ENCODE measurements around the gene ZC3HAV1. TPM values are rescaled to one million over a fixed set of nuclear protein-coding genes. Genes with fewer than 3 reads are reported as not detected.

Gene ZC3HAV1
- total RNA-seq, 1 experiment from 2014 or later, result 38.0 TPM

DNA sequence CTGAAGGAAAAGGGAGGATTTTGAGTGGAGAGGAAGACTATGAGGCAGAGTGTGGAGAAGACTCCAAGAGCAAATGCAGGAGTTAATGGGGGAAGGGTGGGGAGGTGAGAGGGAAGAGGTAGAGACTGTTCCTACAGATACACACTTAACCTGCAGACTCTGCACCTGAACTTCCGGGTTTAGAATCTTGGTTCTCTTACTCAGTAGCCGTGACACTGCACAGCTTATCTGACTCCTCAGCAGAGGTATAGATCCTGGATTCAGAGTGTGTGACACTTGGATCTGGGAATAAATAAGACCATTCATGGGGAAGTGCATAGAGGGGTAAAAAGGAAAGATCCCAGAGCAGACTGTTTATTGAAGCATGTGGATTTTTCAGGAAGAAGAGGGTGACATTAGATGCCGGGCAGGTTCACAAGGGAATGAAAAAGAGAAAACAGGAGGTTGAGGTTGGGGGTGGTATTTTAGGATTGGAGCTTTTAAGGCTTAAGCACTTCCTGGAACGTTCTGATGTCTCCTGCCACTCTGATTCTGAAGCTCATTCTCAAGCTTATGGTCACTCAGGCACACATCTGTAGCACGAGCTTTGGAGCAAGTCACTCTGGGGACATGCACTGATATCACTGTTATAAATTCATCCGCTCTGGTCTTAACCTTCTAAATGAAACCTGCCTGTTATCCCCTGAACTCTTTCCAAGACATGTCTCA, 68.0 kb downstream of the ZC3HAV1 start:
- ATAC-seq (no peak), DNase-seq (ENCODE audit: low spot score) (no peak)
- H3K4me3 Mint-ChIP-seq, result no peak overlapping the region
- H3K4me1 Mint-ChIP-seq, result peaks cover 22% of the 10 kb centered on the region
- H3K36me3 Mint-ChIP-seq, result peaks cover 10% of the 10 kb centered on the region
- H3K27me3 Mint-ChIP-seq (ENCODE audit: low read depth), result peaks cover 28% of the 10 kb centered on the region
- no peak overlapping the region for H3K27ac Mint-ChIP-seq
- ChIA-PET POLR2A (interaction anchor here (0.6 kb wide), 1 partner anchor 12 kb away, joined by 3 read pairs; no protein-coding TSS in a partner anchor), CTCF (interaction anchor here (1.0 kb wide), 1 partner anchor 24 kb away, joined by 4 read pairs; no protein-coding TSS in a partner anchor)
- TF ChIP-seq, protein P1, sequence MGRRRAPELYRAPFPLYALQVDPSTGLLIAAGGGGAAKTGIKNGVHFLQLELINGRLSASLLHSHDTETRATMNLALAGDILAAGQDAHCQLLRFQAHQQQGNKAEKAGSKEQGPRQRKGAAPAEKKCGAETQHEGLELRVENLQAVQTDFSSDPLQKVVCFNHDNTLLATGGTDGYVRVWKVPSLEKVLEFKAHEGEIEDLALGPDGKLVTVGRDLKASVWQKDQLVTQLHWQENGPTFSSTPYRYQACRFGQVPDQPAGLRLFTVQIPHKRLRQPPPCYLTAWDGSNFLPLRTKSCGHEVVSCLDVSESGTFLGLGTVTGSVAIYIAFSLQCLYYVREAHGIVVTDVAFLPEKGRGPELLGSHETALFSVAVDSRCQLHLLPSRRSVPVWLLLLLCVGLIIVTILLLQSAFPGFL (CRISPR knock-in tag; IDR thresholded peaks at IDR 0.05; ENCODE audit: borderline replicate concordance), result no peak
- TF ChIP-seq, protein P2, sequence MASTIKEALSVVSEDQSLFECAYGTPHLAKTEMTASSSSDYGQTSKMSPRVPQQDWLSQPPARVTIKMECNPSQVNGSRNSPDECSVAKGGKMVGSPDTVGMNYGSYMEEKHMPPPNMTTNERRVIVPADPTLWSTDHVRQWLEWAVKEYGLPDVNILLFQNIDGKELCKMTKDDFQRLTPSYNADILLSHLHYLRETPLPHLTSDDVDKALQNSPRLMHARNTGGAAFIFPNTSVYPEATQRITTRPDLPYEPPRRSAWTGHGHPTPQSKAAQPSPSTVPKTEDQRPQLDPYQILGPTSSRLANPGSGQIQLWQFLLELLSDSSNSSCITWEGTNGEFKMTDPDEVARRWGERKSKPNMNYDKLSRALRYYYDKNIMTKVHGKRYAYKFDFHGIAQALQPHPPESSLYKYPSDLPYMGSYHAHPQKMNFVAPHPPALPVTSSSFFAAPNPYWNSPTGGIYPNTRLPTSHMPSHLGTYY (CRISPR knock-in tag; IDR thresholded peaks at IDR 0.05), result no peak
- TF ChIP-seq, protein P3, sequence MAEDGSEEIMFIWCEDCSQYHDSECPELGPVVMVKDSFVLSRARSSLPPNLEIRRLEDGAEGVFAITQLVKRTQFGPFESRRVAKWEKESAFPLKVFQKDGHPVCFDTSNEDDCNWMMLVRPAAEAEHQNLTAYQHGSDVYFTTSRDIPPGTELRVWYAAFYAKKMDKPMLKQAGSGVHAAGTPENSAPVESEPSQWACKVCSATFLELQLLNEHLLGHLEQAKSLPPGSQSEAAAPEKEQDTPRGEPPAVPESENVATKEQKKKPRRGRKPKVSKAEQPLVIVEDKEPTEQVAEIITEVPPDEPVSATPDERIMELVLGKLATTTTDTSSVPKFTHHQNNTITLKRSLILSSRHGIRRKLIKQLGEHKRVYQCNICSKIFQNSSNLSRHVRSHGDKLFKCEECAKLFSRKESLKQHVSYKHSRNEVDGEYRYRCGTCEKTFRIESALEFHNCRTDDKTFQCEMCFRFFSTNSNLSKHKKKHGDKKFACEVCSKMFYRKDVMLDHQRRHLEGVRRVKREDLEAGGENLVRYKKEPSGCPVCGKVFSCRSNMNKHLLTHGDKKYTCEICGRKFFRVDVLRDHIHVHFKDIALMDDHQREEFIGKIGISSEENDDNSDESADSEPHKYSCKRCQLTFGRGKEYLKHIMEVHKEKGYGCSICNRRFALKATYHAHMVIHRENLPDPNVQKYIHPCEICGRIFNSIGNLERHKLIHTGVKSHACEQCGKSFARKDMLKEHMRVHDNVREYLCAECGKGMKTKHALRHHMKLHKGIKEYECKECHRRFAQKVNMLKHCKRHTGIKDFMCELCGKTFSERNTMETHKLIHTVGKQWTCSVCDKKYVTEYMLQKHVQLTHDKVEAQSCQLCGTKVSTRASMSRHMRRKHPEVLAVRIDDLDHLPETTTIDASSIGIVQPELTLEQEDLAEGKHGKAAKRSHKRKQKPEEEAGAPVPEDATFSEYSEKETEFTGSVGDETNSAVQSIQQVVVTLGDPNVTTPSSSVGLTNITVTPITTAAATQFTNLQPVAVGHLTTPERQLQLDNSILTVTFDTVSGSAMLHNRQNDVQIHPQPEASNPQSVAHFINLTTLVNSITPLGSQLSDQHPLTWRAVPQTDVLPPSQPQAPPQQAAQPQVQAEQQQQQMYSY (CRISPR knock-in tag; IDR thresholded peaks at IDR 0.05), result no peak
- TF ChIP-seq NR2C2 (CRISPR knock-in tag; IDR thresholded peaks at IDR 0.05), result no peak
- H3K9me3 Mint-ChIP-seq, result no peaks in the 10 kb centered on the region

DNA sequence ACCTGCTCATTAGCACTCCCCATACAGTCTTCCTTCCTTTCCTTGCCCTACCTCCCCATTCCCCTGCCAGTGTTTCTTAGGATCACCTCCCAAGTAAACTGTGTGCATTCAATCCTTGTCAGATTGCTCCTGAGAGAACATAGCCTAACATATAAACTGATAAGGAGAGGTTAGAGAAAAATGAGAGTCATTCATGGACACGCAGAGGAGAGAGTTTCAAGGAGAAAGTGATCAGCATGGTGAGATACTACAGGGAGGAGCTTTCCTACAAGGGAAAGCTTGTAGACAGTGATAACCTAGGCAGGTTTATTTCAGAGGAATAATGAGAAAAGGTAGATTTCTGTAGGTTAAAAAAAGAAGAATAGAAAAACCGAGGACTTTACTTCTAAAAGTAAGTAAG, 70.8 kb downstream of the ZC3HAV1 start:
- ChIA-PET CTCF (interaction anchor here (2.0 kb wide), 1 partner anchor 36 kb away, joined by 5 read pairs; no protein-coding TSS in a partner anchor), POLR2A (no interaction called here)
- no peak overlapping the region for H3K4me3 Mint-ChIP-seq
- DNase-seq (ENCODE audit: low spot score), result no peak
- no peak overlapping the region for H3K27ac Mint-ChIP-seq
- peaks cover 33% of the 10 kb centered on the region for H3K4me1 Mint-ChIP-seq
- no peak for ATAC-seq
- H3K9me3 Mint-ChIP-seq, result no peaks in the 10 kb centered on the region
- H3K27me3 Mint-ChIP-seq (ENCODE audit: low read depth), result peaks cover 32% of the 10 kb centered on the region
- H3K36me3 Mint-ChIP-seq, result peaks cover 6% of the 10 kb centered on the region; the same call in 1 of the 2 replicates
- TF ChIP-seq ETV6 (CRISPR knock-in tag; IDR thresholded peaks at IDR 0.05) (no peak), IRF2 (CRISPR knock-in tag; IDR thresholded peaks at IDR 0.05; ENCODE audit: borderline replicate concordance, low read depth) (no peak), ZBTB21 (CRISPR knock-in tag; IDR thresholded peaks at IDR 0.05; ENCODE audit: borderline replicate concordance) (no peak), NR1H2 (CRISPR knock-in tag; IDR thresholded peaks at IDR 0.05) (no peak), NFATC4 (CRISPR knock-in tag; IDR thresholded peaks at IDR 0.05) (no peak), NR2C2 (CRISPR knock-in tag; IDR thresholded peaks at IDR 0.05) (no peak), CBFB (CRISPR knock-in tag; IDR thresholded peaks at IDR 0.05; ENCODE audit: low read depth) (no peak), ZNF416 (CRISPR knock-in tag; IDR thresholded peaks at IDR 0.05) (no peak), FOXJ3 (CRISPR knock-in tag; IDR thresholded peaks at IDR 0.05; ENCODE audit: borderline replicate concordance) (no peak), SMAD4 (CRISPR knock-in tag; IDR thresholded peaks at IDR 0.05) (no peak), TP53 (CRISPR knock-in tag; IDR thresholded peaks at IDR 0.05) (no peak), GTF2I (CRISPR knock-in tag; conservative IDR thresholded peaks at IDR 0.05) (no peak), GRHL2 (CRISPR knock-in tag; IDR thresholded peaks at IDR 0.05; ENCODE audit: insufficient replicate concordance, severe bottlenecking) (no peak)
- TF ChIP-seq, protein P4, sequence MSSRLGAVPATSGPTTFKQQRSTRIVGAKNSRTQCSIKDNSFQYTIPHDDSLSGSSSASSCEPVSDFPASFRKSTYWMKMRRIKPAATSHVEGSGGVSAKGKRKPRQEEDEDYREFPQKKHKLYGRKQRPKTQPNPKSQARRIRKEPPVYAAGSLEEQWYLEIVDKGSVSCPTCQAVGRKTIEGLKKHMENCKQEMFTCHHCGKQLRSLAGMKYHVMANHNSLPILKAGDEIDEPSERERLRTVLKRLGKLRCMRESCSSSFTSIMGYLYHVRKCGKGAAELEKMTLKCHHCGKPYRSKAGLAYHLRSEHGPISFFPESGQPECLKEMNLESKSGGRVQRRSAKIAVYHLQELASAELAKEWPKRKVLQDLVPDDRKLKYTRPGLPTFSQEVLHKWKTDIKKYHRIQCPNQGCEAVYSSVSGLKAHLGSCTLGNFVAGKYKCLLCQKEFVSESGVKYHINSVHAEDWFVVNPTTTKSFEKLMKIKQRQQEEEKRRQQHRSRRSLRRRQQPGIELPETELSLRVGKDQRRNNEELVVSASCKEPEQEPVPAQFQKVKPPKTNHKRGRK (CRISPR knock-in tag; IDR thresholded peaks at IDR 0.05; ENCODE audit: borderline replicate concordance), result no peak
- TF ChIP-seq, protein P5, sequence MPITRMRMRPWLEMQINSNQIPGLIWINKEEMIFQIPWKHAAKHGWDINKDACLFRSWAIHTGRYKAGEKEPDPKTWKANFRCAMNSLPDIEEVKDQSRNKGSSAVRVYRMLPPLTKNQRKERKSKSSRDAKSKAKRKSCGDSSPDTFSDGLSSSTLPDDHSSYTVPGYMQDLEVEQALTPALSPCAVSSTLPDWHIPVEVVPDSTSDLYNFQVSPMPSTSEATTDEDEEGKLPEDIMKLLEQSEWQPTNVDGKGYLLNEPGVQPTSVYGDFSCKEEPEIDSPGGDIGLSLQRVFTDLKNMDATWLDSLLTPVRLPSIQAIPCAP (CRISPR knock-in tag; IDR thresholded peaks at IDR 0.05), result no peak
- TF ChIP-seq, protein P6, sequence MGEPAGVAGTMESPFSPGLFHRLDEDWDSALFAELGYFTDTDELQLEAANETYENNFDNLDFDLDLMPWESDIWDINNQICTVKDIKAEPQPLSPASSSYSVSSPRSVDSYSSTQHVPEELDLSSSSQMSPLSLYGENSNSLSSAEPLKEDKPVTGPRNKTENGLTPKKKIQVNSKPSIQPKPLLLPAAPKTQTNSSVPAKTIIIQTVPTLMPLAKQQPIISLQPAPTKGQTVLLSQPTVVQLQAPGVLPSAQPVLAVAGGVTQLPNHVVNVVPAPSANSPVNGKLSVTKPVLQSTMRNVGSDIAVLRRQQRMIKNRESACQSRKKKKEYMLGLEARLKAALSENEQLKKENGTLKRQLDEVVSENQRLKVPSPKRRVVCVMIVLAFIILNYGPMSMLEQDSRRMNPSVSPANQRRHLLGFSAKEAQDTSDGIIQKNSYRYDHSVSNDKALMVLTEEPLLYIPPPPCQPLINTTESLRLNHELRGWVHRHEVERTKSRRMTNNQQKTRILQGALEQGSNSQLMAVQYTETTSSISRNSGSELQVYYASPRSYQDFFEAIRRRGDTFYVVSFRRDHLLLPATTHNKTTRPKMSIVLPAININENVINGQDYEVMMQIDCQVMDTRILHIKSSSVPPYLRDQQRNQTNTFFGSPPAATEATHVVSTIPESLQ (CRISPR knock-in tag; IDR thresholded peaks at IDR 0.05), result no peak
- TF ChIP-seq, protein P7, sequence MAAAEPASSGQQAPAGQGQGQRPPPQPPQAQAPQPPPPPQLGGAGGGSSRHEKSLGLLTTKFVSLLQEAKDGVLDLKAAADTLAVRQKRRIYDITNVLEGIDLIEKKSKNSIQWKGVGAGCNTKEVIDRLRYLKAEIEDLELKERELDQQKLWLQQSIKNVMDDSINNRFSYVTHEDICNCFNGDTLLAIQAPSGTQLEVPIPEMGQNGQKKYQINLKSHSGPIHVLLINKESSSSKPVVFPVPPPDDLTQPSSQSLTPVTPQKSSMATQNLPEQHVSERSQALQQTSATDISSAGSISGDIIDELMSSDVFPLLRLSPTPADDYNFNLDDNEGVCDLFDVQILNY (CRISPR knock-in tag; IDR thresholded peaks at IDR 0.05), result no peak

All from WTC11 (cell line).